HCT116 (cell line): ENCODE measurements around the gene NELL1. TPM values are rescaled to one million over a fixed set of nuclear protein-coding genes. Genes with fewer than 3 reads are reported as not detected.

ENCODE experiments used
- ATAC-seq: fragments of 200-7000 bp; cut with Tn5 transposase; 2 replicates; pipeline ENCODE4 v1.9.1; 2020; ENCODE audit warnings: mild to moderate bottlenecking, moderate library complexity
- BruUV-seq: library from RNA; stranded (reverse); fragments of 400-500 nt; replicated peaks from 2 replicates; lab custom pipeline; 2021; lab: Mats Ljungman, UMichigan
- CTCF ChIA-PET: fragments of 300-600 bp; sonication (Branson Sonifier 250); formaldehyde crosslinking; loops from one replicate; lab custom pipeline; 2021; ENCODE audit warnings: antibody characterized with exemption; lab: Charles Lee
- POLR2A ChIA-PET: fragments of 300-600, 350-600 bp; sonication (Branson Sonifier 250); formaldehyde crosslinking; loops from one replicate; lab custom pipeline; 2021; ENCODE audit warnings: antibody characterized with exemption; lab: Charles Lee
- RAD21 ChIA-PET, 2 experiments: fragments of 300-600 bp; sonication (Branson Sonifier 250); formaldehyde crosslinking; loops; one replicate each; lab custom pipeline; 2023; ENCODE audit warnings: low total read pairs in 2 of 2; ENCODE audit not compliant: uncharacterized antibody in 2 of 2, unreplicated experiment in 2 of 2, low non-redundant PET in 1 of 2; lab: Charles Lee
- DNase-seq: peaks from one replicate; pipeline ENCODE4 v3.0.0-alpha.2; 2010; ENCODE audit warnings: low read depth, low spot score
- H2AFZ ChIP-seq: fragments of 200-600 bp; shearing (Covaris generic), sonication (generic); 2 replicates; pipeline ENCODE4 v1.6.1; 2017; ENCODE audit warnings: low read depth, mixed run types, mixed read lengths, antibody characterized with exemption, low read length; ENCODE audit not compliant: poor library complexity, severe bottlenecking
- H3K27ac ChIP-seq: 2 replicates; pipeline ENCODE4 v1.5.1; 2012; ENCODE audit warnings: low read depth, low read length
- H3K27me3 ChIP-seq: fragments of 200-600 bp; sonication (generic); 2 replicates; pipeline ENCODE4 v1.6.1; 2016; ENCODE audit warnings: mixed run types, low read length, mixed read lengths; ENCODE audit not compliant: insufficient read depth
- H3K36me3 ChIP-seq, 2 experiments: fragments of 200-500 bp in 1 of 2; fragments of 200-600 bp in 1 of 2; sonication (Bioruptor generic) in 1 of 2; sonication (generic) in 1 of 2; 2 replicates each; pipeline versions ENCODE4 v1.5.1 to v1.6.1; 2014 to 2016; ENCODE audit warnings: low read length in 2 of 2, inconsistent platforms in 1 of 2, mixed read lengths in 1 of 2, mixed run types in 1 of 2; ENCODE audit not compliant: insufficient read depth in 2 of 2, control insufficient read depth in 1 of 2
- H3K4me1 ChIP-seq, 2 experiments: fragments of 200-600 bp in 1 of 2; sonication (generic) in 1 of 2; 2 replicates each; pipeline versions ENCODE4 v1.5.1 to v1.6.1; 2012 to 2017; ENCODE audit warnings: low read length in 2 of 2, inconsistent platforms in 1 of 2, mild to moderate bottlenecking in 1 of 2, mixed read lengths in 1 of 2, mixed run types in 1 of 2, moderate library complexity in 1 of 2; ENCODE audit not compliant: insufficient read depth in 2 of 2, control insufficient read depth in 1 of 2
- H3K4me2 ChIP-seq: fragments of 200-600 bp; sonication (generic); 2 replicates; pipeline ENCODE4 v1.6.1; 2017; ENCODE audit warnings: mixed run types, low read length, mixed read lengths
- H3K4me3 ChIP-seq, 2 experiments: fragments of 200-600 bp in 1 of 2; sonication (generic) in 1 of 2; replicated peaks in 1 of 2; 2 replicates each; pipeline ENCODE4 v1.5.1; 2011 to 2016; ENCODE audit warnings: low read length in 2 of 2, control low read depth in 1 of 2, low read depth in 1 of 2, mild to moderate bottlenecking in 1 of 2, mixed read lengths in 1 of 2, mixed run types in 1 of 2
- H3K79me2 ChIP-seq: fragments of 200-600 bp; sonication (generic); 2 replicates; pipeline ENCODE4 v1.6.1; 2017; ENCODE audit warnings: mild to moderate bottlenecking, mixed run types, low read length, moderate library complexity, mixed read lengths; ENCODE audit not compliant: insufficient read depth
- H3K9ac ChIP-seq: fragments of 200-600 bp; sonication (generic); 2 replicates; pipeline ENCODE4 v1.6.1; 2016; ENCODE audit warnings: low read length, mixed read lengths
- H3K9me2 ChIP-seq: fragments of 200-600 bp; sonication (generic), shearing (Covaris generic); 2 replicates; pipeline ENCODE4 v1.6.1; 2017; ENCODE audit warnings: mixed run types, mild to moderate bottlenecking, moderate library complexity; ENCODE audit not compliant: insufficient read depth
- H3K9me3 ChIP-seq, 2 experiments: fragments of 200-500 bp in 1 of 2; fragments of 200-600 bp in 1 of 2; sonication (Bioruptor generic) in 1 of 2; sonication (generic) in 1 of 2; 2 replicates each; pipeline ENCODE4 v1.6.1; 2014 to 2017; ENCODE audit warnings: low read length in 2 of 2, mixed read lengths in 2 of 2, inconsistent platforms in 1 of 2, low read depth in 1 of 2, mild to moderate bottlenecking in 1 of 2, mixed run types in 1 of 2, moderate library complexity in 1 of 2; ENCODE audit not compliant: control insufficient read depth in 1 of 2, insufficient read depth in 1 of 2
- H4K20me1 ChIP-seq: fragments of 200-600 bp; sonication (generic), shearing (Covaris generic); 2 replicates; pipeline ENCODE4 v1.6.1; 2017; ENCODE audit warnings: mixed run types, mild to moderate bottlenecking, moderate library complexity; ENCODE audit not compliant: insufficient read depth
- CBX3 ChIP-seq: IDR thresholded peaks from 2 replicates; pipeline ENCODE4 v1.6.1; 2012; ENCODE audit warnings: low read depth
- CEBPB ChIP-seq: IDR thresholded peaks from 2 replicates; pipeline ENCODE4 v1.6.1; 2012; ENCODE audit warnings: low read depth
- CTCF ChIP-seq, 3 experiments: fragments of 200-600 bp in 1 of 3; sonication (generic) in 1 of 3; IDR thresholded peaks in 2 of 3; conservative IDR thresholded peaks in 1 of 3; 2 replicates each; pipeline ENCODE4 v1.5.1; 2012 to 2017; ENCODE audit warnings: low read depth in 2 of 3, low read length in 2 of 3, antibody characterized with exemption in 1 of 3, borderline replicate concordance in 1 of 3, control low read depth in 1 of 3, mild to moderate bottlenecking in 1 of 3, mixed read lengths in 1 of 3, mixed run types in 1 of 3, moderate library complexity in 1 of 3; ENCODE audit not compliant: insufficient read depth in 1 of 3
- EGR1 ChIP-seq: IDR thresholded peaks from 2 replicates; pipeline ENCODE4 v1.6.1; 2012; ENCODE audit warnings: low read depth
- ELF1 ChIP-seq: IDR thresholded peaks from 2 replicates; pipeline ENCODE4 v1.6.1; 2012; ENCODE audit warnings: low read depth, borderline replicate concordance
- EZH2 ChIP-seq: fragments of 200-600 bp; sonication (generic); IDR thresholded peaks from 2 replicates; pipeline ENCODE4 v1.6.1; 2017; ENCODE audit warnings: antibody characterized with exemption, mixed run types
- EZH2phosphoT487 ChIP-seq: fragments of 200-600 bp; IDR thresholded peaks from 2 replicates; pipeline ENCODE4 v1.6.1; 2018; ENCODE audit warnings: antibody characterized with exemption, borderline replicate concordance
- FOSL1 ChIP-seq: IDR thresholded peaks from 2 replicates; pipeline ENCODE4 v1.6.1; 2012; ENCODE audit warnings: low read depth
- JUND ChIP-seq: IDR thresholded peaks from 2 replicates; pipeline ENCODE4 v1.6.1; 2012
- RAD21 ChIP-seq: IDR thresholded peaks from 2 replicates; pipeline ENCODE4 v1.6.1; 2012; ENCODE audit warnings: low read depth, mild to moderate bottlenecking
- REST ChIP-seq: IDR thresholded peaks from 2 replicates; pipeline ENCODE4 v1.6.1; 2012; ENCODE audit warnings: low read depth
- SIN3A ChIP-seq: IDR thresholded peaks from 2 replicates; pipeline ENCODE4 v1.6.1; 2012; ENCODE audit warnings: low read depth
- SP1 ChIP-seq: IDR thresholded peaks from 2 replicates; pipeline ENCODE4 v1.6.1; 2012; ENCODE audit warnings: low read depth
- ZBTB33 ChIP-seq: IDR thresholded peaks from 2 replicates; pipeline ENCODE4 v1.6.1; 2011; ENCODE audit warnings: mild to moderate bottlenecking, low read length, moderate library complexity; ENCODE audit not compliant: insufficient replicate concordance; ENCODE audit errors: extremely low read depth
- ZFX ChIP-seq: fragments of 450-650 bp; IDR thresholded peaks from 2 replicates; pipeline ENCODE4 v1.6.1; 2017
- ZNF274 ChIP-seq: fragments of 200-500 bp; sonication (Bioruptor generic); IDR thresholded peaks from 2 replicates; pipeline ENCODE4 v1.6.1; 2014; ENCODE audit warnings: mild to moderate bottlenecking, low read depth, low read length, inconsistent platforms
- intact Hi-C: fragments of 100-400 bp; cut with micrococcal nuclease; formaldehyde crosslinking; loops from 2 replicates; pipeline ENCODE4 v1.10.0; 2022
- total RNA-seq: library from RNA; stranded (reverse); gene quantifications from one replicate; pipeline ENCODE4 v1.2.1, GENCODE V29; 2021; ENCODE audit not compliant: unreplicated experiment

Gene NELL1
- total RNA-seq, 1 experiment from 2014 or later = not detected

- H3K4me1 ChIP-seq = no peaks in the 10 kb centered on the region
- H3K79me2 ChIP-seq = no peaks in the 10 kb centered on the region
- H3K27me3 ChIP-seq = no peaks in the 10 kb centered on the region
- ATAC-seq = no peak
- CTCF ChIA-PET = no interaction called here
- no peaks in the 10 kb centered on the region for H3K36me3 ChIP-seq
- DNase-seq = no peak
- POLR2A ChIA-PET = no interaction called here
- RAD21 ChIA-PET = no interaction called here
- H4K20me1 ChIP-seq = no peaks in the 10 kb centered on the region
- intact Hi-C loops = no loop called here
- no peak overlapping the region for H3K4me2 ChIP-seq
- BruUV-seq = no TSS peak
- H3K9me2 ChIP-seq = no peaks in the 10 kb centered on the region
- no peak overlapping the region for H3K27ac ChIP-seq
- no peak overlapping the region for H2AFZ ChIP-seq
- TF ChIP-seq ZNF274 = no peak
- TF ChIP-seq CEBPB = no peak
- TF ChIP-seq CTCF (IDR thresholded peaks at IDR 0.05 in 2 of 3, conservative IDR thresholded peaks at IDR 0.05 in 1 of 3; ENCODE audit: borderline replicate concordance in 1 of 3, insufficient read depth in 1 of 3, low read depth in 2 of 3, low read length in 2 of 3) = no peak
- no peak for TF ChIP-seq EZH2phosphoT487
- no peak for TF ChIP-seq RAD21
- TF ChIP-seq FOSL1 = no peak
- TF ChIP-seq JUND = no peak
- no peak for TF ChIP-seq EGR1
- TF ChIP-seq REST = no peak
- no peak for TF ChIP-seq ZBTB33
- TF ChIP-seq SP1 = no peak
- TF ChIP-seq ZFX = no peak
- no peak for TF ChIP-seq ELF1
- TF ChIP-seq CBX3 = no peak
- TF ChIP-seq EZH2 = no peak
- TF ChIP-seq SIN3A = no peak
- peaks cover 17 to 18% of the 10 kb centered on the region in 2 experiments; a peak in 2 of 4 replicates for H3K9me3 ChIP-seq
- H3K4me3 ChIP-seq = no peak overlapping the region
- H3K9ac ChIP-seq = no peak overlapping the region
These were observed 594.7 kb downstream of the NELL1 start for GRCh38 chr11:21264125-21264524.
